TTC549 (cell line): ENCODE results near the gene TCF12.

Experiments
- FAIRE-seq: peaks from 2 replicates; lab custom pipeline; 2012; peaks lifted over from hg19 to GRCh38; lab: Jason Lieb, UNC

TCF12 gene

GRCh38 chr15:56918046-56918938 is at the start of gene TCF12:
Gene TCF12 (plus strand): TSS chr15:56918644. CDS start chr15:56919914, 1,270 bp downstream.
- no peak for FAIRE-seq

- FAIRE-seq: no peak
These were observed 48.9 kb upstream of the TCF12 start for GRCh38 chr15:56869573-56869972.

- no peak for FAIRE-seq
These were observed 47.3 kb upstream of the TCF12 start for GRCh38 chr15:56871185-56871584.

- FAIRE-seq: no peak
These were observed 46.6 kb upstream of the TCF12 start for GRCh38 chr15:56871867-56872266.

GRCh38 chr15:56877255-56877970 is 41.0 kb upstream of the TCF12 start:
- FAIRE-seq: no peak

DNA sequence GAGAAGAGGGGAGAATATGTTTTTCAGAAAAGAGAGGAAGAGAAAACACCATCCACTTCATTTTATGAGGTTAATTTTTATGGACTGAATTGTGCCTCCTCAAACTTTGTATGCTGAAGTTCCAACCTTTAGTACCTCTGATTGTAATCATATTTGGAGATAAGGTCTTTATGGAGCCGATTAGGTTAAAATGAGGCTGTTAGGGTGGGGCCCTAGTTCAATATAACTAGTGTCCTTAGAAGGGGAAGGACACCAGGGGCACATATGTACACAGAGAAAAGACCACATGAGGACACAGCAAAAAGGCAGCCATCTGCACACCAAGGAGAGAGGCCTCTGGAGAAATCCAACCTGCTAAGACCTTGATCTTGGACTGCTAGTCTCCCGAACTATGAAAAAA is 38.9 kb upstream of the TCF12 start:
- FAIRE-seq: no peak

DNA sequence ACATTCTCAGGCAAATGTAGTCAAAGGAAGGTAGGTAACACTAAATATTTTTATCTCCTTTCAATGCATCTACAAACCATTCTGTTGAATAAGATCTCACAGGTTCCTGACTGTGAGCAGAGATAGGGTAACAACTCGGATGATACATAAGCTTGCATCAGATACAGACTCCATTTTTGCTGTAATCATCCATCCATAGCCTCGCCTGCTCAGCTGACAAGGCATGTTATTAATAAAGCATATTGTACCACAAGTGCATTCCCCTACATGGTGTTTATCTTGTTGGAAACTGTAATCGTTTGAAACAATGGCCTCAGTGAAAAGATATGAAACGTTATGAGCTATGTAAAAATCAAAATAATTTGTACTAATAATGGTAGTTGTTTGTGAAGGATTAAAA is 35.4 kb upstream of the TCF12 start:
- no peak for FAIRE-seq

DNA sequence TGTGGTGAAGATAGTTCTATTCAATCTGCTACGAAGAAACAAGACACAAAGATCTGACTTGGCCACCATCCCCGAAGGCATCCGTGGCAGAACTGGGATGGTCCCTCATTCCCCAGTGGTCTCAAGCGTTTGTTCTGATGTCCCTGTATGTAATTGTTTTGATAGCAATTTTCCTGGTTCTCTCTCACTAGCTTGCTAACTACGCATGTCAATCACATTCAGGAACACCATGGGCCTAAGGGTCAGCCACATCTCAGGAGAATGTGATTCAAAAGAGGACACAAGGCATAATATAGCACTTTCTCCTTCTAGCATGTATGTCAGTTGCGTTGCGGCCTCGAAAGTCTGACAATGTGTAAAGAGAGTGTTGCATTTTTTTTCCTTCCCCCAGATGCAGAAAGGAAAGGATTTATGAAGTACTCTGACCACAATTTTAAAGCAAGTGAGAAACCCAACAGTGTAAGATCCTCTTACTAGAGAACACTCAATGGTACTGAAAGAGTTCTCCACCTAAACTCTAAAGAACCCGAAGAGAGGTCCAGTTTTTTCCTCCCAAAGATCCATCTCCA is 32.0 kb upstream of the TCF12 start:
- no peak for FAIRE-seq

GRCh38 chr15:56886932-56887781 is 31.3 kb upstream of the TCF12 start:
- FAIRE-seq: no peak

GRCh38 chr15:56887782-56888438 is 30.5 kb upstream of the TCF12 start:
- no peak for FAIRE-seq

DNA sequence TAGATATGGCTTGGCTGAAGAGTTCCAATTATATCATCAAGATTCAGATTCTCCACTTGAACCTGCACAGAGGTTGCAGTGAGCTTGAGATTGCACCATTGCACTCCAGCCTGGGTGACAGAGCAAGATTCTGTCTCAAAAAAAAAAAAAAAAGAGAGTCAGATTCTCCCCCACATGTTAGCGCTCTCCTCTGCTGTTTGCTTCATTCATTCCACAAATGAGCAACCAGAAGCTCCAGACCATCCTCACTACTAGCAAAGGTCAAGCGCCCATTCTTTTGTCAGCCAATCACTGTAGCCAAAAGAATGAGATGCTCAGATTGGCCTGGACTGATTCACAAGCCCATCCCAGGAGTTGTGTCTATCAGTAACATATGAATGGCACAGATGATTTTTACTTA is 28.4 kb upstream of the TCF12 start:
- FAIRE-seq: no peak

DNA sequence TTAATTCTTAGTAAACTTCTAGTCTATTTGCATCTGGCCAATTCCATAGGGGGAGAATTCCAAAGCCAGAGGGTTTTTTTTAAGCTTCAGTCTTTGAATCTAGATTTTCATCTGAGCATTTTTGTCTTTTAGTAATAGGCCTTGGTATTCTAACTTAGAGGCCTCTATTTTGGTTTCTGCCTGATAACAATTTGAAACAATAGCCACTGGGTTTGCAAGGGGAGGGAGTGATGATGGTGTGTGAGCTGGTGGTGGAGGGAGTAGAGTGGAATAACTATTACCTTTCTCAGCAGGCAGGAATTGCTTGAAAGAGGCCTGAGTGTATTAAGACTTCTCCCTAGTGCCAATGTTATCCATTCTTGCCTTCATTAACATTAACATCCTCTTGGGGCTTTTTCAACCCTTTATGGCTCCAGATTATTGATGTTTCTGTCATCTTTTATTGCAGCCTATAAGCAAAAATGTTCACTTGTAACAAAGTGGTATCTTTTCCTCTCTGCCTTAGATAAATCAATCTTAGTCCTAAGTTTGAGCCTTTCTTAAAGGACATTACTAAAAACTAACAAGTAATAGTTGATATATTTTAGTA is 26.5 kb upstream of the TCF12 start:
- no peak for FAIRE-seq

GRCh38 chr15:56892659-56893363 is 25.6 kb upstream of the TCF12 start:
- no peak for FAIRE-seq

DNA sequence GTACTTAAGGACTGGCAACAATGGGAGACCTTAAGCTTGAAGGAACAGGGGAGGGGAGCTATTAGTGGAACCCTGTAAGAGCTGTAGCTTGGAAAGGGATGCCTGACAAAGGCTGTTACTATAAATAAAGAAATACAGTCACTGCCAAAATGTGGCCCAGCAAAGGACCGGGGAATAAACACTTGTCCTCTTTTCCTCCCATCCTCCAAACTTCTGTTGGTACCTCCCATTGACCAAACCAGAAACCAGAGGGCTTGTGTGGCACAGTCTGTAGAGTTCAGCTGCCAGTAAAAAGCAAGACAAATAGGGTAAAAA is 25.1 kb upstream of the TCF12 start:
- FAIRE-seq: no peak

GRCh38 chr15:56894601-56895000 is 23.8 kb upstream of the TCF12 start:
- no peak for FAIRE-seq

DNA sequence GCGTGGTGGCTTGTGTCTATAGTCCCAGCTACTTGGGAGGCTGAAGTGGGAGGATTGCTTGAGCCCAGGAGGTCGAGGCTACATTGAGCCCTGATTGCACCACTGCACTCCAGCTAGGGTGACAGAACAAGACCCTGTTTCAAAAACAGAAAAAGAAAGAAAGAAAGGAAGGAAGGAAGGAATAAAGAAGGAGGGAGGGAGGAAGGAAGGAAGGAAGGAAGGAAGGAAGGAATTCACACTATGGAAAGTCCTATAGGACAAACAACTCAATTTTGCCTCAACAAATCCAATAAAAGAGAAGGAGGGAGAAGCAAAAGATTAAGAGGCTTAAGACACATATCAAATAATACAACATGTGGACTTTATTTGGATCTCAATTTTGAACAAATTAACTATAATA is 16.5 kb upstream of the TCF12 start:
- FAIRE-seq: no peak

DNA sequence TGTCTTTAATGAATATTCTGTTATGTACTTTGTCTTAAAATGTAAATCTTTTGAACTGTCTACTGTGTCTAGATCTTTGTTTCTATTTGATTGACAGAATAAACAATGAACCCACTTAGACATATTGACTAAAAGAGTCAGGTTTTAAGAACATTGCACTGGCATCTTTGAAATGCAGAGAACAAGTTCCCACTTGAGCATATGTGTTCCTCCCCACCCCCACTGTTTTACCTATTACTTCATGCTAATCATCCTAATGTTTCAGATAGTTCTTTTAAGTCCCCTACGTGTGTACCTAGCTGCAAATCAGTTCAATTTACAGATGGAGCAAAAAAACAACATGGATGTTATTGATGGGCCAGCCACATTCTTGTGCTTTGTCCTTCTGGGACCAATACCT is 11.7 kb upstream of the TCF12 start:
- FAIRE-seq: no peak

GRCh38 chr15:56910801-56911200 is 7.6 kb upstream of the TCF12 start:
- no peak for FAIRE-seq

- no peak for FAIRE-seq
These were observed 5.2 kb upstream of the TCF12 start for GRCh38 chr15:56913241-56913640.

DNA sequence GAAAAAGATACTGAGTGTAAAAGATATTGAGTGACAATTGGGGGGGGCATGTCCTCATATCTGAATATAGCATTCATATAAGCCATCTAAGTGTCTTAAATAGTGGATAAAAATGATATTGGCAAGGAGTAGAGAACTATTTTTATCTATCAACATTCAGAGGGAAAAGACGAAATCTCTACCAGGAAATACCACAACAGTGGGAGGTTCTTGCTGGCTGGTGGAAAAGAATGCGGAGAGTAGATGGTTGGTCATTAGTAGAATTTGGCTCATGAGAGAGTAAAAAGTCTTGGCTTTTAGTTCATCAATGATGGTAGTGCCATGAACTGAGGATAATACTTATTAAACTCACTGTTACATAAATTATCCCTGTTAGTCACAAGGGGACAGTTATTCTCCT is 4.8 kb upstream of the TCF12 start:
- FAIRE-seq: no peak

DNA sequence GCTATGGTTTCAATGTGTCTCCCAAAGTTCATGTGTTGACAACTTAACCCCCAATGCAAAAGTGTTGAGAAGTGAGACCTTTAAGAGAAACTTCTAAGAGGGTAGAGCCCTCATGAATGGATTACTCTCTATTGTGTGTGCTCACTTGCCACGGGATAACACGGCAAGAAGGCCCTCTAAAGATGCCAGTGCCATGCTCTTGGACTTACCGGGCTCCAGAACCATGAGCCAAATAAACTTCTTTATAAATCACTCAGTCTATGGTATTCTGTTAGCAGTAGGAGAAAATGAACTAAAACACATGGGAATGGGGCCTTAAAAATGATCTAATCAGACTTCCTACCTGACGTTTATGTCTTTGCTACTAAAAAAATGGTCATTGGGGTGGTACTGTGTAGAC is 2.6 kb upstream of the TCF12 start:
- FAIRE-seq: no peak
